Esophagus squamous epithelium (tissue), 5 donors: ENCODE data around the gene CXCR6. TPM values are rescaled to one million over a fixed set of nuclear protein-coding genes. Genes with fewer than 3 reads are reported as not detected.
A peak's percentile ranks its signal among the peaks of the same experiment; 100 is the strongest.

Source experiments
- DNase-seq: peaks from one replicate; lab custom pipeline; 2025; lab: John Stamatoyannopoulos, UW
- H3K27ac ChIP-seq, 4 donors: fragments of 200-600 bp; sonication (generic); one replicate each; pipeline ENCODE4 v1.5.1; 2016 to 2019; ENCODE audit warnings: mild to moderate bottlenecking in 1 of 4
- H3K27me3 ChIP-seq, 4 donors: fragments of 200-600 bp; sonication (generic); 1 replicate in 3 of 4; 2 replicates in 1 of 4; pipeline versions ENCODE4 v1.5.1 to v1.6.0; 2017 to 2021; ENCODE audit warnings: antibody characterized with exemption in 1 of 4
- H3K36me3 ChIP-seq, 3 donors: fragments of 200-600 bp; sonication (generic); one replicate each; pipeline ENCODE4 v1.5.1; 2016 to 2019
- H3K4me1 ChIP-seq, 3 donors: fragments of 200-600 bp; sonication (generic); one replicate each; pipeline ENCODE4 v1.5.1; 2017 to 2019
- H3K4me3 ChIP-seq, 4 donors: fragments of 200-600 bp; sonication (generic); 1 replicate in 3 of 4; 2 replicates in 1 of 4; pipeline ENCODE4 v1.5.1; 2016 to 2019; ENCODE audit warnings: mild to moderate bottlenecking in 2 of 4, moderate library complexity in 1 of 4
- H3K9me3 ChIP-seq, 3 donors: fragments of 200-600 bp; sonication (generic); one replicate each; pipeline ENCODE4 v1.5.1; 2016 to 2019
- POLR2A ChIP-seq, 4 donors: fragments of 450-650 bp; IDR thresholded peaks; one replicate each; pipeline ENCODE4 v1.6.1; 2017; ENCODE audit warnings: antibody characterized with exemption in 4 of 4, mild to moderate bottlenecking in 4 of 4, moderate library complexity in 3 of 4
- WGBS, 2 donors: methylation state at CpG; one replicate each; pipeline ENCODE4 v1.1.5; 2018; 5-methylcytosine and 5-hydroxymethylcytosine counted together
- intact Hi-C: fragments of 100-400 bp; cut with DNase I; formaldehyde crosslinking; loops from one replicate; pipeline ENCODE4 v1.15.0; 2022
- total RNA-seq, 4 donors: library from RNA; depleted of rRNA; stranded (reverse); fragments of >200 nt; gene quantifications; one replicate each; pipeline ENCODE4 v1.1.0, GENCODE V29; 2016
- TF ChIP-seq, protein P1 (sequence below), 6 experiments: fragments of 450-650 bp in 4 of 6; fragments of 200-600 bp in 2 of 6; sonication (generic) in 2 of 6; IDR thresholded peaks; one replicate each; pipeline ENCODE4 v1.5.1; 2016 to 2019; ENCODE audit warnings: antibody characterized with exemption in 6 of 6, mild to moderate bottlenecking in 4 of 6, moderate library complexity in 4 of 6
- donor health status: DM: yes; HTN: yes; CAD: no.

CXCR6 gene
- total RNA-seq, 4 donors from 2014 or later, result 1.7 to 12.0 (median 4.4) TPM

DNA sequence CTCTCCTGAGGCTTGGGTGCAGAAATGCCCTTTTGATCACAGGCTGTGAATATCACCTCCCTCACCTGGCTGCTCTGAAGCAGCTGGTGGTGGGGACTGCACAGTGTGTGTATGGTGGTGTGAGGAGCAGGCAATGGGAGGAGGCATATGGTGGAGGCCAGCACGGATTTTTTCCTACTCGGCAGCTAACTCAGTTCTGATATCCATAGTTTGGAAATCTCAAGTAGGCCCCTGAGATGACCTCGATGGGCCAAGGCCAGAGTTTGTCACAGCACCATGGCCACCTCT lies 21.3 kb upstream of the CXCR6 start:
- H3K27ac ChIP-seq, result no peak overlapping the region
- DNase-seq, result no peak
- H3K27me3 ChIP-seq, result no peaks in the 10 kb centered on the region
- intact Hi-C loops, result loop anchor here (5.0 kb wide), 1 partner anchor 165 kb away; no protein-coding TSS in a partner anchor
- TF ChIP-seq, protein P1, sequence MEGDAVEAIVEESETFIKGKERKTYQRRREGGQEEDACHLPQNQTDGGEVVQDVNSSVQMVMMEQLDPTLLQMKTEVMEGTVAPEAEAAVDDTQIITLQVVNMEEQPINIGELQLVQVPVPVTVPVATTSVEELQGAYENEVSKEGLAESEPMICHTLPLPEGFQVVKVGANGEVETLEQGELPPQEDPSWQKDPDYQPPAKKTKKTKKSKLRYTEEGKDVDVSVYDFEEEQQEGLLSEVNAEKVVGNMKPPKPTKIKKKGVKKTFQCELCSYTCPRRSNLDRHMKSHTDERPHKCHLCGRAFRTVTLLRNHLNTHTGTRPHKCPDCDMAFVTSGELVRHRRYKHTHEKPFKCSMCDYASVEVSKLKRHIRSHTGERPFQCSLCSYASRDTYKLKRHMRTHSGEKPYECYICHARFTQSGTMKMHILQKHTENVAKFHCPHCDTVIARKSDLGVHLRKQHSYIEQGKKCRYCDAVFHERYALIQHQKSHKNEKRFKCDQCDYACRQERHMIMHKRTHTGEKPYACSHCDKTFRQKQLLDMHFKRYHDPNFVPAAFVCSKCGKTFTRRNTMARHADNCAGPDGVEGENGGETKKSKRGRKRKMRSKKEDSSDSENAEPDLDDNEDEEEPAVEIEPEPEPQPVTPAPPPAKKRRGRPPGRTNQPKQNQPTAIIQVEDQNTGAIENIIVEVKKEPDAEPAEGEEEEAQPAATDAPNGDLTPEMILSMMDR (IDR thresholded peaks at IDR 0.05), result no peak
- no peak for TF ChIP-seq POLR2A (IDR thresholded peaks at IDR 0.05)
- H3K4me1 ChIP-seq, result peaks cover 0 to 9% (median 0%) of the 10 kb centered on the region in 3 donors
- no peak overlapping the region for H3K4me3 ChIP-seq
- H3K36me3 ChIP-seq, result peaks cover 16 to 98% (median 24%) of the 10 kb centered on the region in 3 donors
- 100% methylated on average over 2 of the region's 3 CpGs; no CpG with 5 or more reads in 1 of the 2 donors for WGBS, 2 donors
- no peaks in the 10 kb centered on the region for H3K9me3 ChIP-seq

DNA sequence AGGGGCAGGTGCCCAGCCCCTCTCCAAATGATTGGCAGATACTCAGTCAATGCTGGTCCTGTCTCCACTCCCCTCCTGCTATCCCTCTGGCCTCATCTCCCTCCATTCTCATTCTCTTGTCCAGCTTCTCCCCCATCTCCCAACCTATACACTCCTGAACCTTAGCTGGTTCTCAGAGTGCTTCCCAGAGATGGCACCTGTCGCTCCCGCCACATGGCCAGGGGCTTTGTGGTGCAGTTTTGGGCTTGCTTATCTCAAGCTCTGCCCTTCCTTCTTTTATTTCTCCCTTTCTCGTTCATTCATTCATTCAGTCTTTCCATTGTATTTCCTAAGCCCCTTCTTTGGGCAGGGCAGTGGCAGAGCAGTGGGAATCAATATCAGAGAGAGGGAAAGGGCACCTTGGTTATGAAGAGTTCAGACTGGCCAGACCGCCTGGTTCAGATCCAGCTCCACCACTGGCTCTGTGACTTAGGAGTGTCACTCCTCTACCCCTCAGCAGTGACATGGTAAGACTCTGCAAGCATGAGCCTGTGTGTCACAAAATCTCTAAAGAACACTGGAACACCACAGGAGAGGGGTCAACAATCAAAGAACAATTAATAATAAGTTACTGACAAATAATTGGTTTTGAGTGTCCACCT lies 20.2 kb upstream of the CXCR6 start:
- Histone ChIP-seq H3K27me3 (no peaks in the 10 kb centered on the region), H3K9me3 (no peaks in the 10 kb centered on the region), H3K4me1 (no peaks in the 10 kb centered on the region), H3K36me3 (peaks cover 20 to 99% (median 24%) of the 10 kb centered on the region in 3 donors), H3K4me3 (no peak overlapping the region), H3K27ac (no peak overlapping the region)
- intact Hi-C loops, result loop anchor here (5.0 kb wide), 1 partner anchor 166 kb away; no protein-coding TSS in a partner anchor
- no peak for TF ChIP-seq POLR2A (IDR thresholded peaks at IDR 0.05)
- TF ChIP-seq, protein P1 (IDR thresholded peaks at IDR 0.05), result no peak
- no peak for DNase-seq
- WGBS, 2 donors, result 92 to 93% methylated on average over 3 to 4 of the region's 4 CpGs

DNA sequence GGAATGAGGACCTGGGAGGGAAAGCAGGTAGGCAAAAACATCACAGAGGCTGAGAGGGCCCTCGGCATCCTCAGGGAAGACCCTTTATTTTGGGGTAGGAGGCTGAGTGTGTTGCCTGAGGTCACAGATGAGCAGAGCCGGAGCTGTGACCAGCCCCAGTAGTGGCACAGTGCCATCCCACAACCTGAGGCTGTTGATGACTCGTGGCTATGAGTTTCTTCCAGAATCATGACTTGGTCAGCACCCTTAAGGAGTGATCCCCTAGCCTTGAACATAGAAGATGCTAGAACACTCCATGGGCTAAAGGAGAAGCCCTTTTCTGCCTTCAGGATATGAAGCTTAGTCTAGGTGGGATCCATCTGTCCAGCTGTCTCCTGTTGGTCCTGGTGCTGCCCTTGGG lies 19.5 kb upstream of the CXCR6 start:
- Histone ChIP-seq H3K36me3 (peaks cover 20 to 99% (median 24%) of the 10 kb centered on the region in 3 donors), H3K27ac (no peak overlapping the region), H3K27me3 (no peaks in the 10 kb centered on the region), H3K9me3 (no peaks in the 10 kb centered on the region), H3K4me3 (no peak overlapping the region), H3K4me1 (no peaks in the 10 kb centered on the region)
- TF ChIP-seq POLR2A (IDR thresholded peaks at IDR 0.05), result no peak
- TF ChIP-seq, protein P1 (IDR thresholded peaks at IDR 0.05), result no peak
- DNase-seq, result no peak
- intact Hi-C loops, result loop anchor here (5.0 kb wide), 1 partner anchor 166 kb away; no protein-coding TSS in a partner anchor
- WGBS, 2 donors, result 40 to 57% methylated on average over 2 to 3 of the region's 3 CpGs

DNA sequence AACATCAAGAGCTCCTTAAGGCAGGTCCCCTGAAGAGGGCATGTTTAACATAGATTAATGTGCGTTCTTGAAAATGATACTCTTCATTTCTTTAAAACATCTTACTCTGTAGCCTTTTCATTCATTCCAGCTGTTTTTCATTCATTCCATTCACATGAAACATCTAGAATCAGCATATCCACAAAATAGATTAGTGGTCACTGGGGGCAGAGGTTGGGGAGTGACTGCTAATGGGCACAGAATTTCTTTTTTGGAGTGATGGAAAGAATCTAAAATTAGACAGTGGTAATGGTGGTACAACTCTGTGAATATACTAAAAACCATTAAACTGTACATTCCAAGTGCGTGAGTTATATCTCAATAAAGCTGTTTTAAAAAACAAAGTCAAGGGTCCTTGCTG lies 15.4 kb upstream of the CXCR6 start:
- 87 to 95% methylated on average over 2 of the region's 2 CpGs for WGBS, 2 donors
- DNase-seq, result no peak
- no peaks in the 10 kb centered on the region for H3K9me3 ChIP-seq
- intact Hi-C loops, result no loop called here
- H3K27ac ChIP-seq, result no peak overlapping the region
- H3K27me3 ChIP-seq, result no peaks in the 10 kb centered on the region
- no peak overlapping the region for H3K4me3 ChIP-seq
- TF ChIP-seq, protein P1 (IDR thresholded peaks at IDR 0.05), result no peak
- no peak for TF ChIP-seq POLR2A (IDR thresholded peaks at IDR 0.05)
- H3K4me1 ChIP-seq, result no peaks in the 10 kb centered on the region
- H3K36me3 ChIP-seq, result peaks cover 22 to 99% (median 42%) of the 10 kb centered on the region in 3 donors

DNA sequence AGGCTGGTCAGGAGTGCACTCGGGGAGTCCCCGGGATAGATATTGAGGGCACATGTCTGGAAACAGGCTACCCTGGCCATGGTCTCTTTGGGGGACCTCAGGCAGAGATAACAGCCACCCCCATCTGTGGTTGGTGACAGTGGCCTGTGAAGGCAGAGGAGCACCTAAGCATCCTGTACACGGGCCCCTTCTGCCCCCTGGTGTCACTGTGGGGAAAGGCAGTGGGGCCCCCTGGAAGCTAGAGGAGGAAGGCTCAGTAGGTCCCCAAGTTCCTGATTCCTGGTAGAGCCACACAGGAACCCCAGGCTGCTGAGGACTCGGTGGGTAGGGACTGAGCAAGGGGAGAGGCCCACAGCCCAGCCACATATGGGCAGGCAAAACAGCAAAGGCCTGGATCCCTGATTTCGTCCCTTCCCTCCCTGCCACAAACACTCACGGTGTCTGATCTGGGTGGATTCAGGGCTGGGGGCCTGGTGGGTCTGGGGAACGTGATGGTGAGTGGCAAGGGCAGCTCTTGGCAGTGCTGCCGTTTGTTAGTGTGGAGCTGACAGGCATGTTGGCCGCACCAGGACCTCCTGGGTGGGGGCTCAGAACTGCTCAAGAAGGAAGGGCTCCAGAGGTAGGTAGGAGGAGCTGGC lies 14.1 kb upstream of the CXCR6 start:
- no peak overlapping the region for H3K27ac ChIP-seq
- WGBS, 2 donors, result 58 to 73% methylated on average over 5 of the region's 9 CpGs
- H3K36me3 ChIP-seq, result peaks cover 9 to 99% (median 37%) of the 10 kb centered on the region in 3 donors
- TF ChIP-seq, protein P1 (IDR thresholded peaks at IDR 0.05), result peak; percentile 51 to 79 (median 61)
- no peak for TF ChIP-seq POLR2A (IDR thresholded peaks at IDR 0.05)
- no peaks in the 10 kb centered on the region for H3K9me3 ChIP-seq
- no peaks in the 10 kb centered on the region for H3K4me1 ChIP-seq
- no peak overlapping the region for H3K4me3 ChIP-seq
- H3K27me3 ChIP-seq, result no peaks in the 10 kb centered on the region
- intact Hi-C loops, result no loop called here
- no peak for DNase-seq
